Suprapubic skin (tissue), 4 donors: ENCODE results near the gene CNTN1. TPM values are rescaled to one million over a fixed set of nuclear protein-coding genes. Genes with fewer than 3 reads are reported as not detected.

ENCODE experiments used
- DNase-seq, 2 donors: peaks; one replicate each; pipeline ENCODE4 v3.0.0-alpha.2; 2019; ENCODE audit warnings: low spot score in 2 of 2
- H3K27ac ChIP-seq: fragments of 200-600 bp; sonication (generic); one replicate; pipeline ENCODE4 v1.5.1; 2019
- H3K27me3 ChIP-seq: fragments of 200-600 bp; sonication (generic); one replicate; pipeline ENCODE4 v1.5.1; 2019
- H3K36me3 ChIP-seq: fragments of 200-600 bp; sonication (generic); one replicate; pipeline ENCODE4 v1.5.1; 2019
- H3K4me1 ChIP-seq: fragments of 200-600 bp; sonication (generic); one replicate; pipeline ENCODE4 v1.5.1; 2019
- H3K4me3 ChIP-seq: fragments of 200-600 bp; sonication (generic); one replicate; pipeline ENCODE4 v1.5.1; 2019; ENCODE audit warnings: mild to moderate bottlenecking
- H3K9me3 ChIP-seq: fragments of 200-600 bp; sonication (generic); one replicate; pipeline ENCODE4 v1.5.1; 2019
- EP300 ChIP-seq: sonication (generic); formaldehyde crosslinking; IDR thresholded peaks from one replicate; pipeline ENCODE4 v1.6.1; 2017; ENCODE audit warnings: antibody characterized with exemption
- POLR2A ChIP-seq, 2 donors: fragments of 450-650 bp; IDR thresholded peaks; one replicate each; pipeline ENCODE4 v1.6.1; 2017; ENCODE audit warnings: antibody characterized with exemption in 2 of 2, mild to moderate bottlenecking in 2 of 2, moderate library complexity in 2 of 2
- POLR2AphosphoS5 ChIP-seq, 3 donors: sonication (generic); formaldehyde crosslinking; IDR thresholded peaks; one replicate each; pipeline ENCODE4 v1.6.1; 2017; ENCODE audit warnings: antibody characterized with exemption in 3 of 3
- WGBS: methylation state at CpG from one replicate; pipeline ENCODE4 v1.1.5; 2018; 5-methylcytosine and 5-hydroxymethylcytosine counted together
- total RNA-seq, 4 donors: library from RNA; depleted of rRNA; stranded (reverse); fragments of >200 nt; gene quantifications; one replicate each; pipeline ENCODE4 v1.1.0, GENCODE V29; 2016
- TF ChIP-seq, protein P1 (sequence below), 2 donors: fragments of 200-600 bp in 1 of 2; fragments of 450-650 bp in 1 of 2; sonication (generic) in 1 of 2; IDR thresholded peaks; one replicate each; pipeline ENCODE4 v1.5.1; 2016 to 2019; ENCODE audit warnings: antibody characterized with exemption in 2 of 2, mild to moderate bottlenecking in 1 of 2, moderate library complexity in 1 of 2

The CNTN1 gene
- total RNA-seq, 4 donors from 2014 or later = 5.9 to 29.7 (median 14.4) TPM

DNA sequence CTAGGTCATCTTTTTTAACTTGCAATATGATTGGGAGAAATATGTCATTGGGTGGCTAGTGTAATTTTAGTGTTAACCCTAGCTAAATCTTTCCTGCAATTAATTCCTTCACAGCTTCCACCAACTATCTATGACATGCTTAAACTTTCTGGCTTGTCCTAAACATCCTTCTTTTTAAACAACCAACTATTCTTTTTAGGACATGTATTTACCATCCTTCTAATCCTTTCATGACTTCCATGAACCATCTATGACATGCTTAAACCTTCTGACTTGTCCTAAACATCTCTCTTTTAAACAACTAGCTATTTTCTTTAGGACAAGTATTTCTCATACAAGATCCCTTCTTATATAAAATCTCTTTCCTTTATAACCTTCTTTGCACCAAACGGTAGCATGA lies 316.2 kb downstream of the CNTN1 start:
- peaks cover 20% of the 10 kb centered on the region for H3K9me3 ChIP-seq

DNA sequence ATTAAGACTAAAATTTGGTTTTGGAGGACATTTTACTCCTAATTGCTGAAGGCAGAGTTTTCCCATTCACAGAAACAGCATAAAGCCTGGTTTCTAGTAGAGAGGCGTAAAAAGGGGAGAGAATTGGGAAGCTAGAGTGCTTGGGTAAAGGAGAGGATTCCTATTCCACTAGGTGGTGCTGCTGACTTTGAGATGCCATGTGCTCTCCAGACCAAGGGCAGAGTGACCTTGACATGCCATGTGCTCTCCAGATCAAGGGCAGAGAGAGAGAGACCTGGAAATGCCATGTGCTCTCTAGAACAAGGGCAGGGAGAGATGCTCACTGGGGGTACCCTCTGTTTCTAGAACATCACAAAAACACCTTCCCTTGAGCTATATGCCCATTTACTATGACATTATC lies 319.7 kb downstream of the CNTN1 start:
- Histone ChIP-seq H3K4me3 (no peak overlapping the region), H3K9me3 (peaks cover 5% of the 10 kb centered on the region), H3K27ac (no peak overlapping the region), H3K4me1 (peaks cover 4% of the 10 kb centered on the region), H3K36me3 (no peaks in the 10 kb centered on the region), H3K27me3 (no peaks in the 10 kb centered on the region)
- no peak for DNase-seq
- TF ChIP-seq POLR2AphosphoS5 (IDR thresholded peaks at IDR 0.05) (no peak), EP300 (no peak), POLR2A (IDR thresholded peaks at IDR 0.05) (no peak)
- TF ChIP-seq, protein P1, sequence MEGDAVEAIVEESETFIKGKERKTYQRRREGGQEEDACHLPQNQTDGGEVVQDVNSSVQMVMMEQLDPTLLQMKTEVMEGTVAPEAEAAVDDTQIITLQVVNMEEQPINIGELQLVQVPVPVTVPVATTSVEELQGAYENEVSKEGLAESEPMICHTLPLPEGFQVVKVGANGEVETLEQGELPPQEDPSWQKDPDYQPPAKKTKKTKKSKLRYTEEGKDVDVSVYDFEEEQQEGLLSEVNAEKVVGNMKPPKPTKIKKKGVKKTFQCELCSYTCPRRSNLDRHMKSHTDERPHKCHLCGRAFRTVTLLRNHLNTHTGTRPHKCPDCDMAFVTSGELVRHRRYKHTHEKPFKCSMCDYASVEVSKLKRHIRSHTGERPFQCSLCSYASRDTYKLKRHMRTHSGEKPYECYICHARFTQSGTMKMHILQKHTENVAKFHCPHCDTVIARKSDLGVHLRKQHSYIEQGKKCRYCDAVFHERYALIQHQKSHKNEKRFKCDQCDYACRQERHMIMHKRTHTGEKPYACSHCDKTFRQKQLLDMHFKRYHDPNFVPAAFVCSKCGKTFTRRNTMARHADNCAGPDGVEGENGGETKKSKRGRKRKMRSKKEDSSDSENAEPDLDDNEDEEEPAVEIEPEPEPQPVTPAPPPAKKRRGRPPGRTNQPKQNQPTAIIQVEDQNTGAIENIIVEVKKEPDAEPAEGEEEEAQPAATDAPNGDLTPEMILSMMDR (IDR thresholded peaks at IDR 0.05) = peak in 1 of 2 donors; percentile 6
- WGBS = 96% methylated on average over 1 of the region's 1 CpG

More for the DNA sequence above, 316.2 kb downstream of the CNTN1 start:
- no peak overlapping the region for H3K27ac ChIP-seq
- no peaks in the 10 kb centered on the region for H3K27me3 ChIP-seq
- H3K4me3 ChIP-seq = no peak overlapping the region
- no peaks in the 10 kb centered on the region for H3K4me1 ChIP-seq
- H3K36me3 ChIP-seq = no peaks in the 10 kb centered on the region
- TF ChIP-seq, protein P1 (IDR thresholded peaks at IDR 0.05) = no peak
- no peak for TF ChIP-seq EP300
- no peak for TF ChIP-seq POLR2AphosphoS5 (IDR thresholded peaks at IDR 0.05)
- no peak for TF ChIP-seq POLR2A (IDR thresholded peaks at IDR 0.05)
- WGBS = 85% methylated on average over 1 of the region's 1 CpG
- DNase-seq = no peak

DNA sequence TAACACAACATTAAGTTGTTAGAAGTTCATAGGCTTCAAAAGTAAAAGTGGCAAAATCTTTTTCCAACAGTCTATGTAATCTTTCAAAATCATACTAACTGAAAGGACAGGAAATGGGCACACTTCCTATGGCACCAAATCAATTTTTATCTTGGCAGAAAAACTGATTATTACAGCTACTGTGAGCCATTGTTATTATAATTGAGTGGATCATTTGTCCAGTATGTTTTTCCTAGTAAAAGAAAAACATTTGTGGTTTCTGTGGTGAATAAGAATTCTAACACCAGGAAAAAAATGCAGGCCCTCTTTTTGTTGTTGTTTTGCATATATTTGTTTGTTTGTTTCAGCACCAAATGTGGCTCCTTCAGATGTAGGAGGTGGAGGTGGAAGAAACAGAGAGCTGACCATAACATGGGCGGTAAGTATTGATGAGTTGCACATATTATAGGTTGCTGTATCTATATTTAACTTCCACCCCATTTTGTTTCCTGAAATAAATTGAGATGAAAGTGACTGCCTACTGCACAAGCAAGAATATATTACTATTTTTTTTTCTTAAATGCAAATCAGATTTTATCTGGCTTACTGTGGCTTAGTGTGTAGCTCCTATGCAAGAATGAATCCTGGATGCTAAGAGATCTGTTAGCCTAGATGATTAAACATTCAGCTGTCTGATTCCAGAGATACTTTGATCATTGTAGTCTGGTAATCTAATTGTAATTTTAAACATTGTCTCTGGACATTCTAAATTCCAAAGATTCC lies 321.8 kb downstream of the CNTN1 start:
- Histone ChIP-seq H3K27ac (no peak overlapping the region), H3K36me3 (no peaks in the 10 kb centered on the region), H3K4me3 (no peak overlapping the region), H3K27me3 (no peaks in the 10 kb centered on the region), H3K9me3 (no peaks in the 10 kb centered on the region), H3K4me1 (peaks cover 4% of the 10 kb centered on the region)
- no peak for TF ChIP-seq POLR2AphosphoS5 (IDR thresholded peaks at IDR 0.05)
- TF ChIP-seq EP300 = no peak
- TF ChIP-seq POLR2A (IDR thresholded peaks at IDR 0.05) = no peak
- TF ChIP-seq, protein P1 (IDR thresholded peaks at IDR 0.05) = no peak
- no peak for DNase-seq
- 71% methylated on average over 1 of the region's 1 CpG for WGBS

DNA sequence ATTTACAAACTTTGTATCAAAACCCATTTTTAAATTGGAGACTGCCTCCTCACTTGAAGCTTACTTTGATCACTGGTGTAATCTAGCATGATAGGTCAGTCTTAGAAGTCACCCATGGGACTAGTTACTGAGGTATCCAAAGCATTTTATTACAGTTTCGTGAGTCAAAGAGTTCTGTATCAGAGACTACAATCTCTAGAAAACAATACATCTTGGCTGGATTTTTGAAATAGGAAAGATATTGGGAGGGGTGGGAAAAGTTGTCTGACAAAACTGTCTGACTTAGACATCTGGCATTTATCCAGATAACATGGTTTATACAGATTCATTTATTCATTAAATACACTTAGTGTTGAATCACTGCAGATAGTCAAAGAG lies 322.4 kb downstream of the CNTN1 start:
- 55% methylated on average over 1 of the region's 1 CpG for WGBS

DNA sequence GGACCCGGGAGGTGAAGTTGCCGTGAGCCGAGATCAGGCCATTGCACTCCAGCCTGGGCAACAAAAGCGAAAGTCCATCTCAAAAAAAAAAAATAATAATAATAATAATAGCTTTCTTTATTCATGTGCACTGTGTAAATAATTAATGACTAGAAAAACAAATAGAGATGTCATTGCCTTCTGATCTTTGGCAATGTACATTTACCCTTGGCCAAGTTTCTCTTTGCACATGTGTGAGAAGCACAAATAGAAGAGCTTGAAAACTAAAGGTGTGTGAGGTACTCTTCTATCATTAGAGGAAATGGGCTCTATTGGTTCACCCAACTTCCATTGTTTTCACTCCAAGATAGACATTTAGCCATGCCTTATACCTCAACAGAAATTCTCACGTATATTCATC lies 325.8 kb downstream of the CNTN1 start:
- TF ChIP-seq, protein P1 (IDR thresholded peaks at IDR 0.05) = no peak
- TF ChIP-seq POLR2A (IDR thresholded peaks at IDR 0.05) = no peak
- TF ChIP-seq POLR2AphosphoS5 (IDR thresholded peaks at IDR 0.05) = no peak
- TF ChIP-seq EP300 = no peak
- no peaks in the 10 kb centered on the region for H3K36me3 ChIP-seq
- no peak overlapping the region for H3K4me3 ChIP-seq
- no peaks in the 10 kb centered on the region for H3K27me3 ChIP-seq
- no peak overlapping the region for H3K27ac ChIP-seq
- no peaks in the 10 kb centered on the region for H3K9me3 ChIP-seq
- DNase-seq = no peak
- 98% methylated on average over 5 of the region's 5 CpGs for WGBS
- H3K4me1 ChIP-seq = peaks cover 4% of the 10 kb centered on the region

More for the DNA sequence above, 322.4 kb downstream of the CNTN1 start:
- no peaks in the 10 kb centered on the region for H3K36me3 ChIP-seq
- H3K27me3 ChIP-seq = no peaks in the 10 kb centered on the region
- no peak overlapping the region for H3K4me3 ChIP-seq
- H3K4me1 ChIP-seq = peaks cover 4% of the 10 kb centered on the region
- no peak for DNase-seq
- TF ChIP-seq POLR2A (IDR thresholded peaks at IDR 0.05) (no peak), POLR2AphosphoS5 (IDR thresholded peaks at IDR 0.05) (no peak), EP300 (no peak)
- TF ChIP-seq, protein P1 (IDR thresholded peaks at IDR 0.05) = no peak
- H3K9me3 ChIP-seq = no peaks in the 10 kb centered on the region
- no peak overlapping the region for H3K27ac ChIP-seq
